Bronchial epithelial cell (primary cell): ENCODE results near the gene C1orf105. TPM values are rescaled to one million over a fixed set of nuclear protein-coding genes. Genes with fewer than 3 reads are reported as not detected.

ENCODE experiments used
- DNase-seq: peaks from one replicate; pipeline ENCODE4 v3.0.0-alpha.2; 2010; ENCODE audit warnings: low read depth
- FAIRE-seq: peaks from 2 replicates; lab custom pipeline; 2011; peaks lifted over from hg19 to GRCh38; lab: Jason Lieb, UNC
- H3K27me3 ChIP-seq: 2 replicates; pipeline ENCODE4 v1.5.1; 2011; ENCODE audit warnings: low read length; ENCODE audit not compliant: control insufficient read depth, insufficient read depth
- H3K36me3 ChIP-seq: 2 replicates; pipeline ENCODE4 v1.5.1; 2011; ENCODE audit warnings: low read length; ENCODE audit not compliant: control insufficient read depth, insufficient read depth
- H3K4me3 ChIP-seq: 2 replicates; pipeline ENCODE4 v1.5.1; 2011; ENCODE audit warnings: mild to moderate bottlenecking, low read depth, low read length, control low read depth
- CTCF ChIP-seq: IDR thresholded peaks from 2 replicates; pipeline ENCODE4 v1.5.1; 2011; ENCODE audit warnings: mild to moderate bottlenecking, moderate library complexity, low read length, control low read depth, inconsistent platforms; ENCODE audit not compliant: insufficient read depth, severe bottlenecking
- total RNA-seq: library from RNA; depleted of rRNA; stranded (reverse); fragments of >200 nt; gene quantifications from 2 replicates; pipeline ENCODE4 v1.2.1, GENCODE V29; 2014

The C1orf105 gene
- total RNA-seq, 1 donor from 2014 or later = not detected

GRCh38 chr1:172472495-172472894, 52.0 kb downstream of the C1orf105 start:
- DNase-seq = no peak
- Histone ChIP-seq H3K36me3 (no peaks in the 10 kb centered on the region), H3K27me3 (no peaks in the 10 kb centered on the region), H3K4me3 (no peak overlapping the region)
- no peak for TF ChIP-seq CTCF
- FAIRE-seq = no peak

GRCh38 chr1:172473302-172473701, 52.8 kb downstream of the C1orf105 start:
- DNase-seq = no peak
- H3K4me3 ChIP-seq = no peak overlapping the region
- TF ChIP-seq CTCF = no peak
- H3K36me3 ChIP-seq = no peaks in the 10 kb centered on the region
- H3K27me3 ChIP-seq = no peaks in the 10 kb centered on the region
- peak; percentile 32 for FAIRE-seq

- DNase-seq = no peak
- H3K4me3 ChIP-seq = no peak overlapping the region
- H3K36me3 ChIP-seq = no peaks in the 10 kb centered on the region
- H3K27me3 ChIP-seq = no peaks in the 10 kb centered on the region
- TF ChIP-seq CTCF = no peak
- FAIRE-seq = no peak
Observed at GRCh38 chr1:172473842-172474241, 53.4 kb downstream of the C1orf105 start.

GRCh38 chr1:172476218-172476811, 55.8 kb downstream of the C1orf105 start:
- no peak overlapping the region for H3K4me3 ChIP-seq
- FAIRE-seq (no peak), DNase-seq (peak; percentile 99)
- no peaks in the 10 kb centered on the region for H3K27me3 ChIP-seq
- TF ChIP-seq CTCF = no peak
- H3K36me3 ChIP-seq = no peaks in the 10 kb centered on the region

- H3K36me3 ChIP-seq = no peaks in the 10 kb centered on the region
- H3K27me3 ChIP-seq = no peaks in the 10 kb centered on the region
- DNase-seq = peak; percentile 44
- TF ChIP-seq CTCF = no peak
- FAIRE-seq = no peak
- no peak overlapping the region for H3K4me3 ChIP-seq
Observed at GRCh38 chr1:172477216-172477615, 56.7 kb downstream of the C1orf105 start.

- DNase-seq = no peak
- no peaks in the 10 kb centered on the region for H3K36me3 ChIP-seq
- TF ChIP-seq CTCF = no peak
- FAIRE-seq = no peak
- H3K27me3 ChIP-seq = no peaks in the 10 kb centered on the region
- no peak overlapping the region for H3K4me3 ChIP-seq
Observed at GRCh38 chr1:172477741-172478140, 57.3 kb downstream of the C1orf105 start.
